Esophagus muscularis mucosa (tissue), 4 donors: Measurements from ENCODE around the gene RUSF1. TPM values are rescaled to one million over a fixed set of nuclear protein-coding genes. Genes with fewer than 3 reads are reported as not detected.
A peak's percentile ranks its signal among the peaks of the same experiment; 100 is the strongest.

Experiments used
- DNase-seq: peaks from one replicate; pipeline ENCODE4 v3.0.0-alpha.2; 2017; ENCODE audit errors: extremely low spot score
- H3K27ac ChIP-seq, 4 donors: fragments of 200-600 bp; sonication (generic); replicated peaks in 1 of 4; 1 replicate in 3 of 4; 2 replicates in 1 of 4; pipeline ENCODE4 v1.5.1; 2016 to 2019; ENCODE audit warnings: mild to moderate bottlenecking in 1 of 4
- H3K27me3 ChIP-seq, 4 donors: fragments of 200-600 bp; sonication (generic); one replicate each; pipeline versions ENCODE4 v1.5.1 to v1.6.0; 2016 to 2019
- H3K36me3 ChIP-seq, 4 donors: fragments of 200-600 bp; sonication (generic); one replicate each; pipeline ENCODE4 v1.5.1; 2016 to 2019
- H3K4me1 ChIP-seq, 4 donors: fragments of 200-600 bp; sonication (generic); one replicate each; pipeline ENCODE4 v1.5.1; 2016 to 2019
- H3K4me3 ChIP-seq, 4 donors: fragments of 200-600 bp; sonication (generic); 1 replicate in 2 of 4; 2 replicates in 2 of 4; pipeline ENCODE4 v1.5.1; 2016 to 2019; ENCODE audit warnings: mild to moderate bottlenecking in 4 of 4, moderate library complexity in 1 of 4
- H3K9me3 ChIP-seq, 4 donors: fragments of 200-600 bp; sonication (generic); 1 replicate in 3 of 4; 2 replicates in 1 of 4; pipeline ENCODE4 v1.5.1; 2016 to 2019
- CTCF ChIP-seq, 3 experiments: fragments of 200-600 bp in 2 of 3; fragments of 450-650 bp in 1 of 3; sonication (generic) in 2 of 3; IDR thresholded peaks; one replicate each; pipeline ENCODE4 v1.5.1; 2017 to 2019; ENCODE audit warnings: antibody characterized with exemption in 3 of 3, mild to moderate bottlenecking in 2 of 3, moderate library complexity in 1 of 3
- EP300 ChIP-seq: sonication (generic); formaldehyde crosslinking; IDR thresholded peaks from one replicate; pipeline ENCODE4 v1.6.1; 2017; ENCODE audit warnings: antibody characterized with exemption
- POLR2A ChIP-seq: fragments of 450-650 bp; IDR thresholded peaks from one replicate; pipeline ENCODE4 v1.6.1; 2017; ENCODE audit warnings: antibody characterized with exemption, moderate library complexity, mild to moderate bottlenecking, low read depth
- POLR2AphosphoS5 ChIP-seq, 2 donors: sonication (generic); formaldehyde crosslinking; IDR thresholded peaks; one replicate each; pipeline ENCODE4 v1.6.1; 2017; ENCODE audit warnings: antibody characterized with exemption in 2 of 2
- WGBS: methylation state at CpG from one replicate; pipeline ENCODE4 v1.1.5; 2018; 5-methylcytosine and 5-hydroxymethylcytosine counted together
- intact Hi-C: fragments of 100-400 bp; cut with DNase I; formaldehyde crosslinking; loops from one replicate; pipeline ENCODE4 v1.15.1; 2023
- total RNA-seq, 4 donors: library from RNA; depleted of rRNA; stranded (reverse); fragments of >200 nt; gene quantifications; one replicate each; pipeline versions ENCODE4 v1.1.0 to v1.2.1, GENCODE V29; 2016

The RUSF1 gene
- total RNA-seq, 4 donors from 2014 or later: 32.4 to 51.3 (median 43.6) TPM

DNA sequence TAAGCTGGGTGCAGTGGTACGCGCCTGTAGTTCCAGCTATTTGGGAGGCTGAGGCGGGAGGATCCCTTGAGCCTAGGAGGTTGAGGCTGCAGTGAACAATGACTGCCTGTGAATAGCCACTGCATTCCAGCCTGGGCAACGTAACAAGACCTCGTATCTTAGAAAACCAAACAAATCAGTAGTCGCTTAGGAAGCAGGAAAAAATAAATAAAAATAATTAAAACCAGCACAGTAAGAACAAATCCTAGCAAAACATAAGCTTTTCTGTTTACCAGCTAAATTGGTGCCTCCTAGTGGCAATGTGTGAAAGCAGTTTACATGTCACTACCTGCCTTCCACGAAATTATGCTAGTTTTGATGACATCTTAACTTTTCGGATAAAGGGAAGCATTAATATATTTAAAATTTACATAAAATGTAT lies 47.6 kb downstream of the RUSF1 start:
- Histone ChIP-seq H3K9me3 (no peaks in the 10 kb centered on the region), H3K27me3 (no peaks in the 10 kb centered on the region), H3K36me3 (peaks cover 22 to 43% (median 38%) of the 10 kb centered on the region in 4 donors), H3K4me3 (peak overlapping the region; percentile 72 to 96 (median 82)), H3K4me1 (peaks cover 32 to 43% (median 37%) of the 10 kb centered on the region in 4 donors), H3K27ac (peak overlapping the region; percentile 86 to 99 (median 95))
- whole genome bisulfite sequencing: 43% methylated on average over 8 of the region's 8 CpGs
- TF ChIP-seq POLR2AphosphoS5 (IDR thresholded peaks at IDR 0.05): no peak
- peak; percentile 24 to 61 (median 29) for TF ChIP-seq CTCF (IDR thresholded peaks at IDR 0.05)
- intact Hi-C loops: no loop called here
- DNase-seq: no peak

GRCh38 chr16:31459687-31460581 lies 48.3 kb downstream of the RUSF1 start:
- Histone ChIP-seq H3K4me3 (peak overlapping the region; percentile 72 to 96 (median 82)), H3K36me3 (peaks cover 20 to 38% (median 32%) of the 10 kb centered on the region in 4 donors), H3K9me3 (no peaks in the 10 kb centered on the region), H3K4me1 (peaks cover 39 to 50% (median 44%) of the 10 kb centered on the region in 4 donors), H3K27ac (peak overlapping the region; percentile 92 to 99 (median 98)), H3K27me3 (no peaks in the 10 kb centered on the region)
- 8% methylated on average over 15 of the region's 61 CpGs for WGBS
- peak; percentile 100 for DNase-seq
- intact Hi-C loops: loop anchor here (10.0 kb wide), 1 partner anchor 405 kb away; no protein-coding TSS in a partner anchor
- TF ChIP-seq CTCF (IDR thresholded peaks at IDR 0.05) (peak in 1 of 3 experiments; percentile 7), EP300 (peak; percentile 22), POLR2AphosphoS5 (IDR thresholded peaks at IDR 0.05) (peak in 1 of 2 donors; percentile 97), POLR2A (no peak)

- intact Hi-C loops: loop anchor here (10.0 kb wide), 1 partner anchor 406 kb away; no protein-coding TSS in a partner anchor
- Histone ChIP-seq H3K9me3 (no peaks in the 10 kb centered on the region), H3K27ac (peak within 1 kb of the TSS; percentile 92 to 99 (median 98)), H3K4me3 (peak within 1 kb of the TSS; percentile 72 to 96 (median 82)), H3K27me3 (no peaks in the 10 kb centered on the region), H3K4me1 (peaks cover 48 to 59% (median 52%) of the 10 kb centered on the region in 4 donors), H3K36me3 (peaks cover 14 to 29% (median 24%) of the 10 kb centered on the region in 4 donors)
- TF ChIP-seq EP300 (no peak), POLR2AphosphoS5 (IDR thresholded peaks at IDR 0.05) (peak; percentile 89 to 94), POLR2A (peak; percentile 53), CTCF (IDR thresholded peaks at IDR 0.05) (peak; percentile 61 to 69 (median 62))
- WGBS: 0% methylated on average over 34 of the region's 91 CpGs
- DNase-seq: peak; percentile 99
Observed at GRCh38 chr16:31458844-31459686, 49.1 kb downstream of the RUSF1 start, which contains the start of gene ARMC5. ARMC5 (plus strand) TSS chr16:31459501; CDS start chr16:31459525, 24 bp downstream.

- peak overlapping the region; percentile 92 to 99 (median 98) for H3K27ac ChIP-seq
- H3K27me3 ChIP-seq: no peaks in the 10 kb centered on the region
- WGBS: 0% methylated on average over 6 of the region's 42 CpGs
- peaks cover 13 to 21% (median 17%) of the 10 kb centered on the region in 4 donors for H3K36me3 ChIP-seq
- peak overlapping the region; percentile 72 to 96 (median 82) for H3K4me3 ChIP-seq
- TF ChIP-seq POLR2AphosphoS5 (IDR thresholded peaks at IDR 0.05): peak in 1 of 2 donors; percentile 29
- no peak for TF ChIP-seq EP300
- TF ChIP-seq CTCF (IDR thresholded peaks at IDR 0.05): peak in 1 of 3 experiments; percentile 22
- DNase-seq: no peak
- intact Hi-C loops: loop anchor here (10.0 kb wide), 1 partner anchor 407 kb away; no protein-coding TSS in a partner anchor
- H3K9me3 ChIP-seq: no peaks in the 10 kb centered on the region
- peaks cover 56 to 67% (median 61%) of the 10 kb centered on the region in 4 donors for H3K4me1 ChIP-seq
Observed at GRCh38 chr16:31458073-31458843, 49.9 kb downstream of the RUSF1 start.
